ENCODE measurements around the gene REPS2. TPM values are rescaled to one million over a fixed set of nuclear protein-coding genes. Genes with fewer than 3 reads are reported as not detected.

Gene REPS2
- total RNA-seq, 1 donor from 2014 or later, result 1.5 TPM

DNA sequence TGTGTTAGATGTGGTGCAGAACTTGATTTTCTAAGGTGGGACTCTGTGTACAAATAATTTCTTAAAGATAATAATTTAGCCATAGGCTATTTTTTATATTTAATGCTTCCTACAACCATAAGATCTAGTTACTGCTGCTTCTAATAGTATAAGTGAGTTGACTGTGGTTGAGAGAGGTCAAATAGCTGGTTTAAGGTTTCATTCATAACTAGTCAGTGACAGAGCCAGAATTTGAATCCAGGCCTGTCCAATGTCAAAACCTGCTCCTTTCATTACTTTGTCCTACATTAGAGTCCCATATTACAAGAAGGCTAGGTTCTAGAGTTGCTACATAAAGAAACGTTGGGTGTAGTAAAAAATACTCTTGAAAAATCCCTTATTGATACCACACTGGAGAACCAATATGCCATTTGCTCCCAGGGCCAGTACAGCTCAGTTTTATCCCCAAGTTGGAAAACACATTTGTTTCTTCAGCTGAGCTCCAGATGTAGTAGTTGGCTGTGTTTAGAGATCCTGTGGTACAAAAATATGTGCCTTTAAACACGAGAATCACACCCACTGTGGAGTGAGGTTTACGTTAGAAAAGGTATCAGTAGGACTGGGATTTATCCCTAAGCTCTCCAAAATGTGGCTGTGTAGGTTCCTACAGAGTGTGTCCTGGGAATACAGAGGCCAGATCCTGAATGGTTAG is 84.3 kb downstream of the REPS2 start:
- H3K9me3 Mint-ChIP-seq (ENCODE audit: unreplicated experiment), result no peaks in the 10 kb centered on the region

DNA sequence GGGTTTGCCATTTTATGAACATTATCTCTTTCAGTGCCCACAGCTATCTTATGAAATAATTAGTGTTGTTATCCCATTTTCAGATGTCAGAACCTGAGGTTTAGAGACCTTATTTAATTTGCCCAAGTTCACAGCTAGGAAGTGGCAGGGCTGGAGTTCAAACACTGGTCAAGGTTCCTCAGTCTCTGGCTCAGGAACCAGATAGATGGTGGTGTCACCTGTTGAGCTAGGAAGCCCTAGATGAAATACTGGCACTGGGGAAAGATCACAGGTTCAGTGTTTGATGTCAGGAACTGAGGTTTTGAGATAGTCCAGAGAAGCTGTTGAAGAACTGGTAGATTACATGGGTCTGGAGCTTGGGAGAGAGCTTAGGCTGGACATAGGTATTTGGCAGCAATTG is 85.4 kb downstream of the REPS2 start:
- no peaks in the 10 kb centered on the region for H3K9me3 Mint-ChIP-seq (ENCODE audit: unreplicated experiment)
- TF ChIP-seq, protein P1, sequence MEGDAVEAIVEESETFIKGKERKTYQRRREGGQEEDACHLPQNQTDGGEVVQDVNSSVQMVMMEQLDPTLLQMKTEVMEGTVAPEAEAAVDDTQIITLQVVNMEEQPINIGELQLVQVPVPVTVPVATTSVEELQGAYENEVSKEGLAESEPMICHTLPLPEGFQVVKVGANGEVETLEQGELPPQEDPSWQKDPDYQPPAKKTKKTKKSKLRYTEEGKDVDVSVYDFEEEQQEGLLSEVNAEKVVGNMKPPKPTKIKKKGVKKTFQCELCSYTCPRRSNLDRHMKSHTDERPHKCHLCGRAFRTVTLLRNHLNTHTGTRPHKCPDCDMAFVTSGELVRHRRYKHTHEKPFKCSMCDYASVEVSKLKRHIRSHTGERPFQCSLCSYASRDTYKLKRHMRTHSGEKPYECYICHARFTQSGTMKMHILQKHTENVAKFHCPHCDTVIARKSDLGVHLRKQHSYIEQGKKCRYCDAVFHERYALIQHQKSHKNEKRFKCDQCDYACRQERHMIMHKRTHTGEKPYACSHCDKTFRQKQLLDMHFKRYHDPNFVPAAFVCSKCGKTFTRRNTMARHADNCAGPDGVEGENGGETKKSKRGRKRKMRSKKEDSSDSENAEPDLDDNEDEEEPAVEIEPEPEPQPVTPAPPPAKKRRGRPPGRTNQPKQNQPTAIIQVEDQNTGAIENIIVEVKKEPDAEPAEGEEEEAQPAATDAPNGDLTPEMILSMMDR (IDR thresholded peaks at IDR 0.05), result no peak
- DNase-seq (ENCODE audit: extremely low spot score, unreplicated experiment), result no peak
- H3K27me3 Mint-ChIP-seq (ENCODE audit: unreplicated experiment), result no peaks in the 10 kb centered on the region
- no peak overlapping the region for H3K4me3 Mint-ChIP-seq (ENCODE audit: unreplicated experiment)
- H3K4me1 Mint-ChIP-seq (ENCODE audit: unreplicated experiment), result peaks cover 4% of the 10 kb centered on the region
- no peak overlapping the region for H3K27ac Mint-ChIP-seq (ENCODE audit: unreplicated experiment)
- H3K36me3 Mint-ChIP-seq (ENCODE audit: unreplicated experiment), result no peaks in the 10 kb centered on the region

More for the DNA sequence above, 84.3 kb downstream of the REPS2 start:
- TF ChIP-seq, protein P1 (IDR thresholded peaks at IDR 0.05), result no peak
- Mint-ChIP-seq H3K4me1 (ENCODE audit: unreplicated experiment) (peaks cover 4% of the 10 kb centered on the region), H3K27ac (ENCODE audit: unreplicated experiment) (no peak overlapping the region), H3K4me3 (ENCODE audit: unreplicated experiment) (no peak overlapping the region), H3K36me3 (ENCODE audit: unreplicated experiment) (no peaks in the 10 kb centered on the region), H3K27me3 (ENCODE audit: unreplicated experiment) (no peaks in the 10 kb centered on the region)
- no peak for DNase-seq (ENCODE audit: extremely low spot score, unreplicated experiment)

DNA sequence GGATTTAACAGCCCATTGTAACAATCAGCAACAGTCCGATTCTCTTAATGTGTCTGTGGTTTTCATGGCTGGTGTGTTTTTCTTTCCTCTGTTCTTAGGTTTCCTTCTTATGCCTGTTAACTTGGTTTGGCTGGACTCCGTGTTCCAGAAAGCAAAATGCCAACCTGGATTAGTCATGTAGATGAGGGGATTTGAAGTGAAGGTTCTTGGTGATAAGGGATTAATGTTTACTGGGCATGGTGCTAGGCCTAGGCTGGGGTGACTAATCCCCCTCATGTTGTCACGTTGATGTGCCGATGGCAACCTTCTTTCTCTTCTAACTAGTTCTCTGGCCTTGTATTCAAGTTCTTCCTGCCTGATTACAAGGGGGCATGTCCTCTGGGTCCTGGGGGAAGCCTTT is 85.9 kb downstream of the REPS2 start:
- TF ChIP-seq, protein P1 (IDR thresholded peaks at IDR 0.05), result no peak
- DNase-seq (ENCODE audit: extremely low spot score, unreplicated experiment), result no peak
- no peaks in the 10 kb centered on the region for H3K36me3 Mint-ChIP-seq (ENCODE audit: unreplicated experiment)
- no peak overlapping the region for H3K27ac Mint-ChIP-seq (ENCODE audit: unreplicated experiment)
- H3K9me3 Mint-ChIP-seq (ENCODE audit: unreplicated experiment), result no peaks in the 10 kb centered on the region
- H3K4me3 Mint-ChIP-seq (ENCODE audit: unreplicated experiment), result no peak overlapping the region
- peaks cover 4% of the 10 kb centered on the region for H3K4me1 Mint-ChIP-seq (ENCODE audit: unreplicated experiment)
- H3K27me3 Mint-ChIP-seq (ENCODE audit: unreplicated experiment), result no peaks in the 10 kb centered on the region

DNA sequence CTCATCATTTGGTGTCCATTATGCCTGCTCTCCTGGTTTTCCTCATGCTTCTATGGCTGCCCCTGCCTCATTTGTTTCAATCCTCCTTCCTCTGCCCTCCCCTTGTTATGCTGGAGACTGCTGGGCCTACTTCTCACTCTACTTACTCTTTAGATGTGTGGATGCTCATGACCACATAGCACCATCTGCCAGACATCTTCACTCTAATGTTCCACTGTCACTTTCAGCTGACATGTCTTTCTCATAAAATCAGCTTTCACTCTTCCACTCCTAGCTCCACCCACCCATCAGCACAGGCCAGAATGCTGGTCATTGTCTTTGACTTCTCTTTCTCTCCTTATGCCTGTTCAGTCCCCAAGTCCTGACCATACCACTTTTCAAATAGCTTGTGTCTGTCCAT is 86.8 kb downstream of the REPS2 start:
- Mint-ChIP-seq H3K27ac (ENCODE audit: unreplicated experiment) (no peak overlapping the region), H3K4me1 (ENCODE audit: unreplicated experiment) (peaks cover 4% of the 10 kb centered on the region), H3K9me3 (ENCODE audit: unreplicated experiment) (no peaks in the 10 kb centered on the region), H3K36me3 (ENCODE audit: unreplicated experiment) (no peaks in the 10 kb centered on the region), H3K4me3 (ENCODE audit: unreplicated experiment) (no peak overlapping the region), H3K27me3 (ENCODE audit: unreplicated experiment) (no peaks in the 10 kb centered on the region)
- DNase-seq (ENCODE audit: extremely low spot score, unreplicated experiment), result no peak
- TF ChIP-seq, protein P1 (IDR thresholded peaks at IDR 0.05), result no peak

DNA sequence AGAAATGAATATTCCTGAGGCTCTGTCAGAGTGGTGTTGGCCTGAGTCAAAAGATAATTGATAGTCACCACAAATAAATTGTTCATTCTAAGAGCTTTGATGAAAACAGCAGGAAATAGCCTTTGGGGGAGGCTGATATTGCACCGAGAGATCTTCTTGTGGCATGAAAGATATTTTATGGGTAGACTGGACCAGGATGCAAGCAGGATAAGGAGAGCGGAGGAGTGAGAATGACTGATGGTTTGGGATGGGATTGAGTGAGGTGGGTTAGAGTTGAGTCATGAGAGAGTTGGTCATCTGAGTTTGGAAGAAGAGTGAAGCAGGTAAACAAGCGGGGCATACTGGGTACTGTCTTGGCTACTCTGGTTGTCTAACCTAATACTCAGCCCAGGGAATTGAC is 88.7 kb downstream of the REPS2 start:
- TF ChIP-seq, protein P1 (IDR thresholded peaks at IDR 0.05), result no peak
- Mint-ChIP-seq H3K27me3 (ENCODE audit: unreplicated experiment) (peaks cover 3% of the 10 kb centered on the region), H3K27ac (ENCODE audit: unreplicated experiment) (no peak overlapping the region), H3K4me3 (ENCODE audit: unreplicated experiment) (no peak overlapping the region), H3K36me3 (ENCODE audit: unreplicated experiment) (no peaks in the 10 kb centered on the region), H3K4me1 (ENCODE audit: unreplicated experiment) (peaks cover 4% of the 10 kb centered on the region), H3K9me3 (ENCODE audit: unreplicated experiment) (no peaks in the 10 kb centered on the region)
- no peak for DNase-seq (ENCODE audit: extremely low spot score, unreplicated experiment)

Data from osteocyte (in vitro differentiated cells).